ENCODE measurements around the gene MROH2A.

The MROH2A gene

GRCh38 chr2:233761040-233761769 is 16.9 kb upstream of the MROH2A start:
- no peak for DNase-seq (ENCODE audit: low read depth in 2 of 2)

- no peak for DNase-seq (ENCODE audit: low read depth in 2 of 2)
Measured at GRCh38 chr2:233764264-233764663, 13.9 kb upstream of the MROH2A start.

DNA sequence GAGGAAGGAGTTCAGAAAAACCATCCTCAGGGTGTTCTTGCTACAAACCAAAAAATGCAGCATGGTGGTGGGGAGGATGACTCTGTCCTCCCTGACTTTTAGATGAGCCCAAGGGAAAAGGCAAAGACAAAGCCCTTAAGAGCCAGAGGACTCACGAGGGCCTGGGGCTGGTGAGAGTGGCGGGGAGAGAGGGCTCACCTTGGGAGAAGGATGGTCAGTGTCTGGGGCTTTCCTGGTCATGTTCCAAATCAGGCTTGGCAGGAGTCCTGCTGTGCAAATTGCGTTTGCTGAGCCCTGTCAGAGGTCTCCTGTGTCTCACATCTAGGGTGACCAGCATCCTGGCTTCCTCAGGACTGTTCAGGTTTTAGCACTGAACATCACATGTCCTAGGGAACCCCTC is 13.4 kb upstream of the MROH2A start:
- no peak for DNase-seq (ENCODE audit: low read depth in 2 of 2)

DNA sequence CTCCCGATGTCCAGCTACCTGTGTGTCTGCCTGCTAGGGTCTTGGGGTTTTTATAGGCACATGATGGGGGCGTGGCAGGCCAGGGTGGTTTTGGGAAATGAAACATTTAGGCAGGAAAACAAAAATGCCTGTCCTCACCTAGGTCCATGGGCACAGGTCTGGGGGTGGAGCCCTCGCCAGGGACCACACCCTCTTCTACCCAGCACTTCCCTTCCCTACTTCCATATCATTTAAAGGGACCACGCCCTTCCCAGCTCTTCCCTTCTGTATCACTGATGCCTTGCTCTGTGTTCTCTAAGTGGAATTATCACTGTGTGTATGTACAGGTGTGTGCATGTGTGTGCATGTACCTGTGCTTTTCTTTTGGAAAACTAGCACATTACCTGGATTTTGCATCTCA is 11.7 kb upstream of the MROH2A start:
- DNase-seq (ENCODE audit: low read depth in 2 of 2): no peak

- DNase-seq (ENCODE audit: low read depth in 2 of 2): no peak
Measured at GRCh38 chr2:233768076-233768475, 10.1 kb upstream of the MROH2A start.

DNA sequence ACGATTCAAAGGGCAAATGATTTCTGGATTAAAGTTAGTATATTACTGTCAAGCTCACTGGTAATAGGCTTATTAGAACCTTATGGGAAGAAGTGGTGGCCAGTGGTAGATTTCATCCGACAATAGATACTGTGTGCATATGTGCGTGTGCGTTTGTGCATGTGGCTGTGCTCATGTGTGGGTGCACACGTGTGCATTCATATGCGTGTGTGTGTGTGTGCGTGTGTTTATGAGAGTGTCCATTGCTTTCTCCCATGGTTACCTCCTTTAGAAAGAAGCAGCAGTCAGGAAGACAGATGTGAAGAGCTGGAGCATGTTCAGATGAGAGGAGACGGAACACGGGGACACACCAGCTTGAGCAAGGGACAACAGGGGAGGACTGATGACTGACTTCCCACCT is 8.9 kb upstream of the MROH2A start:
- no peak for DNase-seq (ENCODE audit: low read depth in 2 of 2)

DNA sequence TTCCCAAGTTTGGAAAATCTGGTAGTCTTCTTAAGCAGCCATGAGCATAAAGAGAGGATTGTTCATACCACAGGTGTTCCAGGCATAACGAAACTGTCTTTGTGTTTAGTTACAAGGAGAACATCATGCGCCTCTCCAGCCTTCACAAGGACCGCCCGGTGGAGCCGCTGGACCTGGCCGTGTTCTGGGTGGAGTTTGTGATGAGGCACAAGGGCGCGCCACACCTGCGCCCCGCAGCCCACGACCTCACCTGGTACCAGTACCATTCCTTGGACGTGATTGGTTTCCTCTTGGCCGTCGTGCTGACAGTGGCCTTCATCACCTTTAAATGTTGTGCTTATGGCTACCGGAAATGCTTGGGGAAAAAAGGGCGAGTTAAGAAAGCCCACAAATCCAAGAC is 6.0 kb upstream of the MROH2A start:
- DNase-seq (ENCODE audit: low read depth in 2 of 2): no peak

DNA sequence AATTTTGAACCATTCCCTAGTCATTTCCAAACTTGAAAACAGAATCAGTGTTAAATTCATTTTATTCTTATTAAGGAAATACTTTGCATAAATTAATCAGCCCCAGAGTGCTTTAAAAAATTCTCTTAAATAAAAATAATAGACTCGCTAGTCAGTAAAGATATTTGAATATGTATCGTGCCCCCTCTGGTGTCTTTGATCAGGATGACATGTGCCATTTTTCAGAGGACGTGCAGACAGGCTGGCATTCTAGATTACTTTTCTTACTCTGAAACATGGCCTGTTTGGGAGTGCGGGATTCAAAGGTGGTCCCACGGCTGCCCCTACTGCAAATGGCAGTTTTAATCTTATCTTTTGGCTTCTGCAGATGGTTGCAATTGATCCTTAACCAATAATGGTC is 5.5 kb upstream of the MROH2A start:
- no peak for DNase-seq (ENCODE audit: low read depth in 2 of 2)

GRCh38 chr2:233773854-233774253 is 4.3 kb upstream of the MROH2A start:
- no peak for DNase-seq (ENCODE audit: low read depth in 2 of 2)

DNA sequence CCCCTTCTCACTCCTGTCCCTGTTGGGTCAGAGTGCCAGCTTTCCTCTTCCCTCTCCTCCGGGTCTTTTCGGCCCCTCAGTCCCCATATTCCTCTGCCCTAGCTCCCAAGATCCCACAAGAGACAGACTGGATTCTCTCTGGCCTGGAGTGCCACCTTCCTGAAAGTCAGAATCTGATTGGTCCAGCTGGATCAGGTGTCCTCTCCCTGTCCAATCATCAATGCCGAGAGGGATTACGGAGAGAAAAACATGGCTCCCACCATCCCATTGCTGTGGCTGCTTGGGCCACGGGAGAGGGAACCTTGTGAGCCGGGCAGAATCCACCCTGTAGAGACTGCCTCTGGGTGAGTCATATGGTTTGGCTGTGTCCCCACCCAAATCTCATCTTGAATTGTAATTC is 2.7 kb upstream of the MROH2A start:
- DNase-seq (ENCODE audit: low read depth in 2 of 2): no peak

DNA sequence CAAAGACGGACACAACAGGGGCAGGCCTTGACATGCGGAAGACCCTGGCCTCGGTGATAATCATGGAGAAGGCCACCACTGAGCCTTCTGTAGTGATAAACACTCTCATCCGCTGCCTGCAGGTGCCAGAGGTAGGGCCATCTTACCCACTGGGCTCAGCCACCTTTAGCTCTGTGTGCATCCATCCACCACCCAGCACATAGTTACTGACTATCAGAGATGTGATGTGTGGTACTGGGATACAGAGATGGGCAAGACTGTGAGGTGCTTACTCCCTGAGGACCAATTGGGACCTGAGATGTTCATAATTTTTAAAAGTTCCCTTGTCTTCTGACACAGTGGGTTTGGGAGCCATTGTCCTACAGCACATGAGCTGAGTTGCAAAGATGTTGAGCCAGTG is 1.6 kb downstream of the MROH2A start:
- no peak for DNase-seq (ENCODE audit: low read depth in 2 of 2)

GRCh38 chr2:233780771-233781170 is 2.6 kb downstream of the MROH2A start:
- no peak for DNase-seq (ENCODE audit: low read depth in 2 of 2)

- DNase-seq (ENCODE audit: low read depth in 2 of 2): no peak
Measured at GRCh38 chr2:233789554-233789953, 11.4 kb downstream of the MROH2A start.

GRCh38 chr2:233791151-233791882 is 13.2 kb downstream of the MROH2A start:
- no peak for DNase-seq (ENCODE audit: low read depth in 2 of 2)

- no peak for DNase-seq (ENCODE audit: low read depth in 2 of 2)
Measured at GRCh38 chr2:233791883-233792329, 13.8 kb downstream of the MROH2A start.

GRCh38 chr2:233792720-233793119 is 14.6 kb downstream of the MROH2A start:
- no peak for DNase-seq (ENCODE audit: low read depth in 2 of 2)

DNA sequence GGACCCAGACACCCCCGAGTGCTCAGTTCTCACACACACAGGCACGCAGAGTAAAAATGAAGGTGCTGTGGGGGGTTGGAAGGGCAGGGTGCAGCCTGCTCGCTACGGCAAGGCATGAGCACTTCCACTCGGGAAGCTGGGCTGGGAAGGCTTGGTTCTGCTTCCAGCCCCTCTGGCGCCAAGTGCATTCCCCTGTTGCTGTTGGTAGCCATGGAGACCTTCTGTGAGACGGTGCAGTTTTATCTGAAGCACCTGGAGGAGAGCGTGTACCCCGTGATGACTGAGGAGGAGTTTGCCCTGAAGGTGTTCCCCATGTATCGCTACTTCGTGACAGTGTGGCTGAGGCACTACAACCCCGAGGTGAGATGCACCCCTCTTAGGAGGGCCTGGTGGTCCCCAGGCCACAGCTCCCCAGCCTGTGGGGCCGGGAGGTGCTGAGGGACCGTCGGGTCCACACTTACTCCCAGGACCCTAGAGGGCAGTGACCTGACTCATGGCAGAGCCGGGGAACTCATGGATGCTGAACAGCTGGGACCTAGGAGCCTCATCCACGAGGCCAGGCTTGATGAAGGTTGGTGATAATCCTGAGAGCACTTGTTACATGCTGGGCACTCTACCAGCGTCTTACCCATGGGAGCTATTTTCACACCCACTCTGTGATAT is 15.5 kb downstream of the MROH2A start:
- DNase-seq (ENCODE audit: low read depth in 2 of 2): no peak

- no peak for DNase-seq (ENCODE audit: low read depth in 2 of 2)
Measured at GRCh38 chr2:233794128-233794658, 16.1 kb downstream of the MROH2A start.

DNA sequence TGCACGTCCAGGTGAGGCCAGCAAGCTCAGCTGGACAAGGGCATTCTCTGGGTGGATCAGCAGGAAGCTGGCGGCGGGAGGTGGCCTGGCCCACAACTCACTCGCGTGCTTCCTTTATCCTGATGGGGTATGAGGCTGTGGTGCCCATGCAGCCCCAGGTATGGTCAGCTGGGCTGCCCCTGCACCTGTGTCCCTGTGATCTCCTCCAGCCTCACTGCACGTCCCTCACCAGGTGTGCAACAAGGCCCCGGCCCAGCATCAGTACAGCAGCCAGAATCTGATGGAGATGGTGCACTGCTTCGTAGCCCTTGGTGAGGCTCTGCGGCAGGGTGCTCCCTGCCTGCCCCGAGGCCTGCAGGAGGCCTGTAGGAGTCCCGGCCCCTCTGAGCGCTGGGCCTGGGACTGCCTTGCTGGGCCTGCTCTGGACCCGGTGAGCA is 17.6 kb downstream of the MROH2A start:
- DNase-seq (ENCODE audit: low read depth in 2 of 2): no peak

DNA sequence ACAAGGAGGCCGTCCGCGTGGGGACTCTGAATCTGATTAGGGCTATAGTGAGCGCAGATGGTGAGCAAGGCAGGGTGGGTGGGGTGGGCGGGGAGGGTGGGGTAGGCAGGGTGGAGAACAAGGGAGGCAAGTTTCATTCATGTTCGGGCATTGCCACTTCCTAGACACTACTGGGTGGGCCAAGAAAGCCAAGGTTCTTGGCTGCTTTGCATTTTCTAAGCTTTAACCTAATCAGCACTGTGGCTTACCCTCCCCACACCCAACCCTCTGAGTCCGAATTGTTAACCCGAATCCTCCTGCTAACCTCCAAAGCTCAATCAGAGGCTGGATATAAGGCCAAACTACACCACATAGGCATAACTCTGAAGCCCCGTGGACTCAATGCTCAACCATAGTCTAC is 18.1 kb downstream of the MROH2A start:
- DNase-seq (ENCODE audit: low read depth in 2 of 2): no peak

- no peak for DNase-seq (ENCODE audit: low read depth in 2 of 2)
Measured at GRCh38 chr2:233798335-233799086, 20.4 kb downstream of the MROH2A start.

All from activated CD4-positive, alpha-beta T cell treated with anti-CD3 and anti-CD28 coated beads for 24 hours (primary cell).